DOHH2 (cell line): ENCODE results near the gene MNT.

Experiments
- CTCF ChIP-seq: fragments of 200-600 bp; sonication (generic); IDR thresholded peaks from one replicate; pipeline ENCODE4 v1.5.1; 2014; ENCODE audit warnings: antibody characterized with exemption, mild to moderate bottlenecking, low read depth, low read length; ENCODE audit not compliant: poor library complexity, severe bottlenecking
- EZH2phosphoT487 ChIP-seq: fragments of 200-600 bp; sonication (generic); IDR thresholded peaks from 2 replicates; pipeline ENCODE4 v1.6.1; 2017; ENCODE audit warnings: borderline replicate concordance, mild to moderate bottlenecking, antibody characterized with exemption, low read length, moderate library complexity, mixed read lengths

GRCh38 chr17:2442166-2442565, 41.3 kb upstream of the MNT start:
- TF ChIP-seq CTCF = no peak
- TF ChIP-seq EZH2phosphoT487 = no peak
